NCI-H2196 (cell line): ENCODE results near the gene PHF21B.
A peak's percentile ranks its signal among the peaks of the same experiment; 100 is the strongest.
"Not testable (repeated sequence)": the region's sequence is repeated elsewhere in the genome, so short reads cannot be mapped to it uniquely, and the experiment has no call there.

Experiments used
- DNase-seq: peaks from one replicate; lab custom pipeline; 2025; ENCODE audit not compliant: unreplicated experiment; lab: John Stamatoyannopoulos, UW

Gene PHF21B

GRCh38 chr22:44880610-44881290 lies 129.1 kb downstream of the PHF21B start:
- no peak for DNase-seq

DNA sequence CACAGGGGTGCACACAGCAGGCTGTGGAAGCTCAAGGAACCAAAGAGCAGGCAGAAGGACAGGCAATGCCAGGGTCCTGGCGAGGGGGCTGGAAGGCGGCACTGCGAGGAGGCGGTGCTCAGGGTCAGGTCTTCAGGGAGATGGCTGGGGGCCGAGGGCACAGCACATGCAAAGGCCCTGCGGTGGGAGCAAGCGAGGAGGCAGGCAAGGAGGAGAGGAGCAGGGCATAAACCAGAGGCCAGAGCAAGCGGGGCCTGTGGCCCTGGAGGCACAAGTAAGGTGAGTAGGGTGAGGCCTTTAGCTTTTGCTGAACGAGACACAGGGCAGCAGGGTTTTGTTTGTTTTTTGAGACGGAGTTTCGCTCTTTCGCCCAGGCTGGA lies 130.5 kb downstream of the PHF21B start:
- no peak for DNase-seq

DNA sequence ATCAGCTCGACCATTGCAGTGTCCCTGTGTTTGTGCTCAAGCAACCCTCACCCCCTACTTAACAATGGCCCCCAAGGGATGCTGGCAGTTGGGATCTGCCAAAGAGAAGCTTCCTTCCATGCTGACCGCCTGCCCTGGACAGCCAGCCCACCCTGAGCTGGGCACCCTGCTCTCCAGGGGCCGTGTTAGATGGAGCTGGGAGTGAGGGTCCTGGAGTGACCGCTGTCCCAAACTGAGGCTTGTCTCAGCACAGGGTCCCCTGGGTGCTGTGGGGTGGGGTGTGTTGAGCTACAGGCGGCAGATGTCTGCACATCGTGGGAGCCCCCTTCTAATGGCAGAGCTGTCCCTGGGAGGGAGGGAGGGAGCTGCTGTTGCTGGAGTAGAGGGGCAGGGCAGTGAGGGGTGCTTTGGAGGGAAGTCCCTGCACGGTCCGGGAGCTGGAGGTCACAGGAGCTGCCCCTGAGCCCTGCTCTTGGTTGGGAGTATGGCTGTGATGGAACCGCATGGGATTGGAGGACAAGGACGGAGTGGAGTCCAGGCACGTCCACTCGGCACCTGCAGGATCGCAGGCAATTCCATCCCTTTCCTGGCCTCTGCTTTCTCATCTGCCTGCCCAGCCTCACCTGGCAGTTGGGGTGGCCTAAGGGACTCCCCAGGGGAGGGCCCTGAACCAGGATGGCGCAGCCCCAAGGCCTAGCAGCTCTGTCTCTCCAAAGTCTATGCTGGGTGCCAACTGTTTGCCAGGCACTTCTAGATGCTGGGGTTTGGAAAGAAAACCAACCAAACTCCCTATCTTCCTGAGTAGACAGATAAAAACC lies 131.1 kb downstream of the PHF21B start:
- DNase-seq = no peak

DNA sequence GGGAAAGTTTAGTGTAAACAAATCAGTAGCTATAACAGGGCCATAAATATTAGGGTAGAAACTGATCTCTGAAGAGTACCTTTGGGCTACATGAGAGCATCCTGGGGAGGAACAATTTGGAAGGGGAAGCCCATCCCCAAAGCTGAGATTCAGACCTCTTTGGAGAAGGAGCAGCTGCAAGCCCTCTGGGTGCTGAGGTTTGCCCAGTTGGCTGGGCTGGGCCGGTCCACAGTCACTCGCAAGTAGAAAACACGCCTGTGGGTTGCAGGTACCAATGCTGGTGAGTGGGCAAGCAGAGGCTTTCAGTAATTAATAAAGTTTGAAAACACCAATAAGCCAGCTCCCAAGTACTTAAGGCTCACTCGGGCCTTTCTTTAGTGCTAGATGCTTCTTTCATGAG lies 132.9 kb downstream of the PHF21B start:
- no peak for DNase-seq

DNA sequence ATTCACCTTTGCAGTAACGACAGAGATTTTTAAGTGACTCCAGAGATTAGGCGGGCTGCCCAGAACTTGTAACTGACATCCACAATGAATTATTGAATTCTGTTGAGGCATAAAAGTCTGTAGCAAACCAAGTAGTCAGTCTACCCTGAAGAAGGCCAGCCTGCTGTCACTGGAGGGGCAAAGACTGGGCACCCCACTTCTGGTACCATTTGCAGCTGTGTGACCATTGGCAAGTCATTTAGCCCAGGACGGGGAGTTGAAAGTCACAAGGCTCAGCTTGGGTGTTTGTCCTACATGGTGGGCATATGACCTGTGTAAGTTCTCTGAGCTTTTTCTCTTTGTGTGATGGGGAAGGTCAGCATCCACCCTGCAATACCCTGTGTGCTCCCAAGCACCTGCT lies 138.0 kb downstream of the PHF21B start:
- DNase-seq = no peak

- peak; percentile 12 for DNase-seq
Observed at GRCh38 chr22:44870021-44870420, 139.8 kb downstream of the PHF21B start.

DNA sequence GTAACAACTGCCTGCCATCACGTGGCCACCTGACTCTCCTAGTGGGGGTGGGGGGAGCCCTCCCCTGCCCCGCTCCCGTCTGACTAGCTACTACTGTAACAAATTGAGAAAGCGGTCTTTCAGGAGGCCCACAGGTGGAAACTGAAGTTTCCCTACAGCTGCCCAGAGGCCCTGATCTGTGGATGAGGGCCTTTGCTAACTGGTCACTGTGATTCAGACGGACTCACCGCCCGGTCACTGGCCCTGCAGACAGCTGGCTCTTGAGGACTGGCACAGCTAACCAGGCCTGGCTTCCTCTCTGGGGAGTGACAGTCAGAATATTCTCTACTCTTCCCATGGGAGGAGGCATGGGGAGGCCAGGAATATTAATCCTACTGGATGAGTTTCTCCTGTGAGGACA lies 140.6 kb downstream of the PHF21B start:
- DNase-seq = no peak

DNA sequence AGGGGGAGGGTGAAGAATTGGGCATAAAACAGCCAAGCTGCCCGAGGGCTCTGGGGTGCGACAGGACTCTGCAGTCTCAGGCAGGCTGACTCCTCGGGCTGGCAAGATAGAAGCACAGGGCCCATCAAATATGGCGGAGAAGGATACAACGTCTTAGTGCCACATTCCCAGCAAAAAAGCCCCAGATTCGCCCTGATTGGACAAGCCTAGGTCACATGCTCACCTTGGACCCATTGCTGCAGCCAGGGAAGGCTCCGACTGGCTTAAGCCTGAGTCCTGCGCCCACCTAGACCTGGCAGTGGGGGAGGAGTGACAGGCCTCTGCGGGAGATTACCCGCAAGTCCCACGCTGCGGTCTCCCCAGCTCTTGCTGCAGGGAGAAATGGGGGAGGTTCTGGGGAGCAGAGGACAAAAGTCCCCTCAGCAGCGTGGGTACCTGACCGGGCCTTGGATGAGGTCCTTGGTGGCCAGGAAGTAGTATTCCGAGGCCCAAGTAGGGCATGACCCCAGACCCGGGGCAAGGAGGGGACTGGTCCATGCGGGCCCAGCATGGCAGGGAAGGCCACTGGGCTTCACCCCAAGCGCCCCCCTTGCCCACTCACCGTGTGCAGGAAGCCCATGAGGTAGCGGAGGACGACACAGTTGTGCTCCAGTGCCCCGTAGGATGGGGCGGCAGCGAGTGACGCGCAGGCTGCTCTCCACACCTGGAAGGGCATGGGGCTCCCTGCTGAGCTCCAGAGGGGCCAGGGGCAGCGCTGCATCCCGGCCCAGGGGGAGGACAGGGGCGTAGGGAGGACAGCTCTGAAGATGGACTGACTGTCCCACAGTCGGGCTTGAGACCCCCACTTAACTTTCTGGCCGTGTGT lies 144.4 kb downstream of the PHF21B start:
- DNase-seq = no peak

DNA sequence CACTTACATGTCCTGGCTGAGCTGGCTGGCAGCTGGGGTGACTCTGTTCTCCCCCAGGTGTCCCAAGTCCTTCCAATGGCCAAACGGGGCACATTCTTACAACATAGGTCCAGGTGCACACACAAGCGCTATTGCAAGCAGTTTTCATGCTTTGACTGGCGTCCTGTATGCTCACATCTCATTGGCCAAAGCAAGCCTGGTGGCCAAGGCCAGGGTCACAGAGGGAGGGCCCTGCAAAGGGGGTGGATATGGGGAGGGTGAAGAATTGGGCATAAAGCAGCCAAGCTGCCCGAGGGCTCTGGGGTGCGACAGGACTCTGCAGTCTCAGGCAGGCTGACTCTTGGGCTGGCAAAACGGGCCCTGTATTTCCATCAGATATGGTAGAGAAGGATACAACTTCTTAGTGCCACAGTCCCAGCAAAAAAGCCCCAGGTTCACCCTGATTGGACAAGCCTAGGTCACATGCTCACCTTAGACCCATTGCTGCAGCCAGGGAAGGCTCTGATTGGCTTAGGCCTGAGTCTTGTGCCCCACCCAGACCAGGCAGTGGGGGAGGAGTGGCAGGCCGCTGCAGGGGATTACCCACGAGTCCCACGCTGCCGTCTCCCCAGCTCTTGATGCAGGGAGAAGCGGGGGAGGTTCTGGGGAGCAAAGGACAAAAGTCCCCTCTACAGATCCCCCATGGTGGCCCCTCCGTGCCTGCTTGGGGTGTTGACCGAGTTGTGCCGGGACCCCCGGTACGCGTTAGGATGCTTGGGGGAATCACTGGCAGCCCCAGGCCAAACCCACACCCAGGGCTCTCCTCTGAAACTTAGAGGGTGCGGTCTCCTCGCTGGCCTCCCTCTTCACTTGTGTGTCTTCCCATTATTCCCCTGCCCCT lies 146.6 kb downstream of the PHF21B start:
- DNase-seq = no peak

DNA sequence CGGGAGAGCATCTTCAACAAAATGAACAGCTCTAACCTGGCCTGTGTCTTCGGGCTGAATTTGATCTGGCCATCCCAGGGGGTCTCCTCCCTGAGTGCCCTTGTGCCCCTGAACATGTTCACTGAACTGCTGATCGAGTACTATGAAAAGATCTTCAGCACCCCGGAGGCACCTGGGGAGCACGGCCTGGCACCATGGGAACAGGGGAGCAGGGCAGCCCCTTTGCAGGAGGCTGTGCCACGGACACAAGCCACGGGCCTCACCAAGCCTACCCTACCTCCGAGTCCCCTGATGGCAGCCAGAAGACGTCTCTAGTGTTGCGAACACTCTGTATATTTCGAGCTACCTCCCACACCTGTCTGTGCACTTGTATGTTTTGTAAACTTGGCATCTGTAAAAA lies 147.5 kb downstream of the PHF21B start:
- no peak for DNase-seq

- DNase-seq = no peak
Observed at GRCh38 chr22:44861245-44861644, 148.6 kb downstream of the PHF21B start.

DNA sequence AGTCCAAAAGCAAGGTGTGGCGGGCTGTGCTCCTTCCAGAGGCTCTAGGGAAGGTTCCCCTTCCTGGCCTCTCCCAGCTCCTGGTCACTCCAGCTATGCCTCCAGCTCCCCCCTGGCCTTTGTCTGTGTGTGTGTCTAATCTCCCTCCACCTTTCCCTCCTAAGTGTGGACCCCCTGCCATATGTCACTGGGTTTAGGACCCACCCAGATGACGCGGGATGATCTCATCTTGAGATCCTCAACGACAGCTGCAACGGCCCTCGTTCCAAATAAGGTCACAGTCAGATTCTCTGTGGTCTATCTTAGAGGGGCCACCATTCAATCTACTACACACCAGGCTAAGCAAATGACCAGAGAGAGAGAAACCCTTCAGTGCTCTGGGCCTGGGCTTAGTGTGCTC lies 149.5 kb downstream of the PHF21B start:
- DNase-seq = no peak

GRCh38 chr22:44859641-44860040 lies 150.2 kb downstream of the PHF21B start:
- no peak for DNase-seq

DNA sequence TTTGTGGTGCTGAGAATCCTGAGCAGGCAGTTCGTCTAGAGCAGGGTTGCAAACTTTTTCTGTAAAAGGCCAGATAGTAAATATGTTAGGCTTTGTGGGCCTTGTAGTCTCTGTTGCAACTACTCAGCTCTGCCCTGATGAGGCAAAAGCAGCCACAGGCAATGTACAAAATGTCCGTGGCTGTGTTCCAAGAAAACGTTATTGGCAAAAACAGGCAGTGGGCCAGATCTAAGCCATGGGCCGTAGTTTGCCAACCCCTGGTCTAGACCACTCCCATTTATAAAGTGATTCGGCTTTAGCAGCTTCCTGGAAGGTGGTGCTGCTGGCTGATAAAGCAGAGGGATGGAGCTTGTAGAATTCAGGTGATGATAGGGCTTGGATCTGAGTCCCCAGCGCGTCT lies 151.0 kb downstream of the PHF21B start:
- DNase-seq = not testable (repeated sequence)

DNA sequence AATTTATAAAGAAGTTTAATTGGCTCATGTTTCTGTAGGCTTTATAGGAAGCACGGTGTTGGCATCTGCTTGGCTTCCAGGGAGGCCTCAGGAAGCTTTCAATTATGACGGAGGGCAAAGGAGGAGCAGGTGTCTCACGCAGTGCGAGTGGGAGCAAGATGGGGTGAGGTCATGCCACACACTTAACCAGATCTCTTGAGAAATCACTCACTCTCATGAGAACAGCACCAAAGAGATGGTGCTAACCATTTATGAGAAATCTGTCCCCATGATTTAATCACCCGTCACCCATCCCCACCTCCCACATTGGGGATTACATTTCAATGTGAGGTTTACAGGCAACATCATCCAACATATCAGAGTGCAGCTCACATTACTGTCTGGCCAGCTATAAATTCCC lies 153.9 kb downstream of the PHF21B start:
- no peak for DNase-seq

- DNase-seq = not testable (repeated sequence)
Observed at GRCh38 chr22:44854641-44855040, 155.2 kb downstream of the PHF21B start.

- no peak for DNase-seq
Observed at GRCh38 chr22:44850946-44851345, 158.9 kb downstream of the PHF21B start.

GRCh38 chr22:44848791-44849420 lies 160.9 kb downstream of the PHF21B start:
- no peak for DNase-seq

- no peak for DNase-seq
Observed at GRCh38 chr22:44848296-44848741, 161.5 kb downstream of the PHF21B start.

DNA sequence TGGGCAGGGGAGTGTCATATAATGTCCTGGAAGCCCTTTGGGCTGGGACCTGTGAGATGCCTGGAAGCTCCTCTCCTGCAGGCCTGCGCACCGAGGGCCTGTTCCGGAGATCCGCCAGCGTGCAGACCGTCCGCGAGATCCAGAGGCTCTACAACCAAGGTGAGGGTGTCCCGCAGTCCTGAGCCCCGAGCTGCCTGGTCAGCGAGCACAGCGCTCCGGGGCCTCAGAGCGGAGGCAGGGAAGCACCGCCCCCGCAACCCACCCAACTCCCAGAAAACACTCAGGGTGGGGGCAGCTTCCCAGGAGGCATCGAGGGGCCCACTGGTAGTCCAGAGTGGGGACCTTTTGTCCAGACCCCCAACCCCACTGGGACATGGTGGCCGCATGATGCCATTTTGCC lies 161.9 kb downstream of the PHF21B start:
- no peak for DNase-seq
